HG02938 (cell line): Measurements from ENCODE around the gene FLRT3.
A peak's percentile ranks its signal among the peaks of the same experiment; 100 is the strongest.

Experiments used
- ATAC-seq: cut with Tn5 transposase; IDR thresholded peaks from one replicate; pipeline ENCODE4 v1.9.1; 2021; ENCODE audit warnings: mild to moderate bottlenecking, moderate library complexity; ENCODE audit not compliant: unreplicated experiment

The FLRT3 gene

GRCh38 chr20:14337400-14338171 lies at the start of gene FLRT3:
Gene FLRT3 (minus strand): TSS chr20:14337612. CDS start chr20:14327506, 10,106 bp downstream.
- peak; percentile 97 for ATAC-seq

DNA sequence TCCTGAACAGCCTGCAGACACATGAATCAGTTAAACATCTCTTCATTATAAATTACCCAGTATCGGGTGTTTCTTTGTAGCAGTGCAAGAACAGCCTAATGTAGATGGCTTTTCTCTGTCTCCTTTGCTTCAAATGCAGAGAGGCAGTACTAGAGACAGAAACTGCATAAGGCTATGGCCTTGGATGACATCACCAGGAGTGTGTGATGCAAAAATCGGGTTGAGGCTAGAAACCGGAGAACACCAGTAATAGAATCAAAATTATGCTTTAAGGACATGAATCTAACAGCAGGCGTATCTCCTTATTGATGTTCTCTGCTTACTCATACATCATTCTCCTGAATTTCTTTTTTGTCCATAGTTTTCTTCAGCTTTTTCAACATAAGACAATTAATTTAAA lies 49.3 kb upstream of the FLRT3 start:
- no peak for ATAC-seq

DNA sequence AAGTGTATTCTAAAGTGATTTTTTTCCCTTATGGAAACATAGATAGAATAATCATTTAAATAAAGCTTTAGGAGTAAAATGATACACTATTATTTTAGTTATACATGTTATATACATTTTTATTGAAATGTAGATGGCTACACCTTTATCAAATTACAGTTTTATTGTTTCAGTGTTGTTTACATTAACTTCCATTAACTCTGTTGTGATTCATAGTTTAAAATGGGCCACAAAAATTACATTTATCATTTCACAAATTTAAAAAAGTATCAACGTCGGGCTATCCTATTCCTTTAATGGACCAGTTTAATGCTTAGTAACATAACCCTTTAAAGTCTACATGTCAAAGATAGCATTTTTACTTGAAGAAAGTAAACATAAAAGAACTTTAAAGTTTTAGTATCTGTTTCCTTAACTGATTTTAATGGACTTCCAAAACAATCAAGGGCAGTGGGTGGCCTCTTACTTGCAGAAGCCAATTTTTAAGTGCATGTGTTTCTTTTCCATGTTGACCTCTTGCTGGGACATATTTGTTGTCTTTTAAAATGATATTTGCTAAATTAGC lies 47.8 kb upstream of the FLRT3 start:
- no peak for ATAC-seq

GRCh38 chr20:14384416-14385175 lies 47.2 kb upstream of the FLRT3 start:
- no peak for ATAC-seq

- ATAC-seq = no peak
These were observed 45.9 kb upstream of the FLRT3 start for GRCh38 chr20:14383335-14383734.

GRCh38 chr20:14378326-14378725 lies 40.9 kb upstream of the FLRT3 start:
- no peak for ATAC-seq

DNA sequence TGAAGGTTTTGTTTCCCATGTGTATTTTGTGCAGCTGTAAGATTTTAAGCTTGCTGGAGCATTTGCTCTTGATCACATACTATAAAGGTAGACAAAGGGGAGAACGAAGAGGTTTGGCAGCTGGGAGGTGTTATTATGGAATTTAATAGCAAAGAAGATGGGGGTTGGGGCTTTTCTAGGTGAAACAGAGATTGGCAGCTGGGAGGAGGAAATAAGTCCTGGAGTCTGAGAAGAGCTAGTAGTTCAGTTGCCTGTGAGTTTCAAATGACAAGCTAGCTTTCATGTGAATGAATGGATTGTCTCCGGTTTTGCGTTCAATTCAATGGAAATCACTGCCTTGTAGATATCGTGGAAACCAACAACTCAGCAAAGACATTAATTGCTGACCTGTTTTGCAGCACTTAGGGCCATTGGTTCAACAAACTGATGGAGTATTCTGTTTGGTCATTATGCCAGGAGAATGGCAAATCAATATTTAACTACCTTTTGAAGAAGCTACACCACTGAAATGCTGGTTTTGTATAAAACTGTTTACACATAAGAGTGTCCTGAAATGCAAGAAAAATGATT lies 38.1 kb upstream of the FLRT3 start:
- no peak for ATAC-seq

- no peak for ATAC-seq
These were observed 36.8 kb upstream of the FLRT3 start for GRCh38 chr20:14374196-14374595.

DNA sequence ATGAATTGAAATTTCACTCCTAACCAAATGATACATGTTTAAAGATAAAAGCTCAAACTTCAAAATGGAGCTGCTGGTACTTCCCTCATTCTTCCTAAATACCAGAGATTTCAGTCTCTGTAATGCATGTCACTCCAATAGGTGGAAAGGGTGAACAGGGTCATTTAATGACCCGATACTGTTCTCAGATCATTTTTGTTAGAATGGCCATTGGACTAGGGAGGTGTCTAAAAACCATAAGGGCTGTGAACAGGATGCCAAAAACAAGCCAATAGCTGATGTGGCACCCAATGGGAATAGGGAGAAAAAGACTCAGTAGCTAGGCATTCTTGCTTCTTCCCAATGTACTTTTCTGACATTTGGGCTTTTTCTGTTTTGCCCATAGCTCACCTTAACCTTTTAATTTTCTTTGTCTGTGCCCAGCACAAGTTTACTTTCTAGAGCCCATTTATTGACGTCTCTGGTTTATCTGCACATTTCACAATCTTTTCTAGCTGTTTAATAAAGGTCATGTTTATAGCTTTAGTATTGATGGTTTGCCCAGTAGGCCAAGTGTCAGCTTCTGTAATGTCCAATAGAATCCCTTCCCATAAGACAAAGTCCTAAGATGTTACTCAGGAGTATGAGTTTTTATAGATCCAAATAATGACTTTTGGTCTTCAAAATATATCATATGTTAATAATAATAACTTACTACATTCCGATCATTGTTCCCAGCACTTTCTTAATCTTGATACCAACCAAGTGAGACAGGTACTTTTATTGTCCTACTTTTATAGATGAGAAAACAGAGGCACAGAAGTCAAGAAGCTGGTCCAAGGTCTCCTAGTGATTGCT lies 24.3 kb upstream of the FLRT3 start:
- ATAC-seq = no peak

GRCh38 chr20:14360416-14360815 lies 23.0 kb upstream of the FLRT3 start:
- ATAC-seq = no peak

DNA sequence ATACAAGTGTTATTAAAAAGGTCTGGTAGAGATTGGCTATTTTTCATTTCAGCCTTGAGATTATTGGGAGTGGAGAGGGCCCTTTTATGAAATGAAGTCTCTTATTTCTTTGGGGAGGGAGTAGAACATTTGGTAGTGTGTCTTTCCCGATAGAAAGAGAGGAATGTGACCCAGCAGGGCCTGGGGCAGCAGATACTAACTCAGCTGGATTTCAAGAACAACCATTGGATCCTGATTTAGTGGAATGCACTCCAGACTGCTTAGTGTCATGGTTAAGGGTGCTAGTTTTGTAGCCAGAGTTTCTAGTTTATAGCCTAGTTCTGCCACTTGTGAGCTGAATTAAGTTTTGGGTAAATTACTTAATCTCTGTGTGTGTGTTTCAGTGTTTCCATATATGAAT lies 18.4 kb upstream of the FLRT3 start:
- no peak for ATAC-seq

- no peak for ATAC-seq
These were observed 7.3 kb upstream of the FLRT3 start for GRCh38 chr20:14344746-14345145.

GRCh38 chr20:14343491-14344065 lies 6.2 kb upstream of the FLRT3 start:
- ATAC-seq = no peak

- ATAC-seq = no peak
These were observed 5.5 kb upstream of the FLRT3 start for GRCh38 chr20:14342918-14343317.

GRCh38 chr20:14341801-14342200 lies 4.4 kb upstream of the FLRT3 start:
- ATAC-seq = no peak

GRCh38 chr20:14336686-14337085 lies 726 bp downstream of the FLRT3 start:
- ATAC-seq = no peak

GRCh38 chr20:14335052-14335451 lies 2.4 kb downstream of the FLRT3 start:
- ATAC-seq = no peak

- ATAC-seq = no peak
These were observed 3.0 kb downstream of the FLRT3 start for GRCh38 chr20:14334306-14334930.

DNA sequence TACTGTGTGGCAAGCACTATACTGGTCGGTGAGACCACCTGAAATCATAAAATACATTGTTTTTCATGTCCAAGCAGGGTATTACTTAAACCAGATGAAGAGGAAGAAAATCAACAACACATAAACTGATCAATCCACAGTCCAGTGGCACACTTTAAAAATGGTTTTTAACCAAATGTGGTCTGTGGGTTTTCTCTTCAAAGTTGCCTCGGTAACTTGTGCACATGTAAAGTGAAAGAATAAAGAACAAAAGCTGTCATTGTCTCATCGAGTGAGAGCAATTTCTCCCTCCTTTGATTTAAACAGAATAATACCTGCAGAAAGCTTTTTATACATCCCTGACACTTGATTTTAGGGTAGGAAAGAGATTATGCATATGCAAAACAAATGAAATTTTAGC lies 3.7 kb downstream of the FLRT3 start:
- ATAC-seq = no peak

DNA sequence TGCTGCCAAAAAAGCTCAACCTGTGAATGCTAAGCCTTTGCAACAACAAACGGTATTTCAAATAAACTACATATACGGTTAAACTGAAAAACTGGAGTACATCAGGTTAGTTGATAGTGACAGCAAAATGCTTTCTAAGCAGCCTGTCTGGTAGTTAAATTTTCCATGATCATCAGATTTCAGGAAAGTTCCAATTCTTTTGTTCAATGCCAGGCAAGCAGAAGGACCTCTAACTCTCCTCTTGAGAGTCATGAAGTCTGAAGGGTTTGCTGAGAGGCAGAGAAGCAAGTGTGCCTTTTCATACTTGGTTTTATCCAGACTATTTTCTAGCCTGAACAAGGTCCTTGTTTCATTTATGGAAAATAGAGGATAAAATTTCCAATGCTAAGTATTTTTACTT lies 4.5 kb downstream of the FLRT3 start:
- ATAC-seq = no peak
